K562 treated with DMSO at 1 percent for 24 hours (cell line): Measurements from ENCODE around the gene NUP133. TPM values are rescaled to one million over a fixed set of nuclear protein-coding genes. Genes with fewer than 3 reads are reported as not detected.

ENCODE experiments used
- total RNA-seq: library from RNA; unstranded; fragments of 300-600 nt; gene quantifications from 2 replicates; pipeline ENCODE4 v1.2.3, GENCODE V29; 2022; ENCODE audit warnings: low read depth; ENCODE audit not compliant: insufficient read depth

Gene NUP133
- 30.1 and 45.0 TPM in 2 replicates for total RNA-seq

GRCh38 chr1:229507951-229508822 is at the start of gene NUP133:
NUP133 (minus strand) TSS chr1:229508341; CDS start chr1:229508249, 92 bp downstream.

GRCh38 chr1:229434005-229434640 is 74.0 kb downstream of the NUP133 start, which contains the start of gene ACTA1:
ACTA1 (minus strand) TSS chr1:229434094; CDS start chr1:229433115, 979 bp downstream.

Other genes with a start within 250 kb of the NUP133 start
- 40.6 and 44.8 TPM in 2 replicates for gene RAB4A, start 237.2 kb downstream of the NUP133 start, total RNA-seq
- gene CCSAP, start 165.3 kb downstream of the NUP133 start, total RNA-seq: 7.0 and 7.5 TPM in 2 replicates
- 0.70 TPM in 1 of 2 replicates, not detected in the other for gene ACTA1, start 74.2 kb downstream of the NUP133 start, total RNA-seq
- 16.5 and 18.2 TPM in 2 replicates for gene ABCB10, start 50.4 kb upstream of the NUP133 start, total RNA-seq
- 18.3 and 20.0 TPM in 2 replicates for gene TAF5L, start 117.8 kb upstream of the NUP133 start, total RNA-seq
- 4.2 and 5.7 TPM in 2 replicates for gene URB2, start 117.9 kb upstream of the NUP133 start, total RNA-seq